Epithelial cell of esophagus (primary cell): ENCODE results near the gene TDP2.
"Not testable (repeated sequence)": the region's sequence is repeated elsewhere in the genome, so short reads cannot be mapped to it uniquely, and the experiment has no call there.

ENCODE experiments used
- DNase-seq: peaks from one replicate; pipeline ENCODE4 v3.0.0; 2010; ENCODE audit warnings: low read depth
- H3K4me3 ChIP-seq: 2 replicates; pipeline ENCODE4 v1.5.1; 2011; ENCODE audit warnings: mild to moderate bottlenecking, low read length, control low read depth
- TF ChIP-seq, protein P1 (sequence below): IDR thresholded peaks from 2 replicates; pipeline ENCODE4 v1.5.1; 2011; ENCODE audit warnings: low read depth, mild to moderate bottlenecking, low read length, control low read depth, inconsistent platforms; ENCODE audit not compliant: insufficient read depth; ENCODE audit errors: missing control alignments

Gene TDP2

GRCh38 chr6:24699521-24700359, 33.0 kb upstream of the TDP2 start:
- DNase-seq, result peak; percentile 20

DNA sequence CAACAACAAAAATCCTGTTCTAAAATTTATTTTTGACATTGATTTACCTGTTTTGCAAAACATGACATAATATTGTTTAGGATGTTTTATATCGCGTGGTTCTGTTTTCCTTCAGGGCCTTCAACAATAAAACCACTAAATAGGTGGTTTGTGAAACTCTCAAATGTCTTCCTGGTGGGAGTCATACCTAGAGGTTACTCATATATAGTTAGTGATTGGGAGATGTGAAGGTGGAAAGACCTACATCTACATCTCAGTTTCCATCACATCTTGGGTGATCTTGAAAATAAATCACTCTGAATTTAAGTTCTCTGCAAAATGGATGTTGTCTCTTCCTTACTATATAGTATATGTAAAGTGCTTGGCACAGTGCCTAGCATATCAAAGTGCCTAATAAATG, 29.4 kb upstream of the TDP2 start:
- no peak for DNase-seq
- H3K4me3 ChIP-seq, result no peak overlapping the region
- TF ChIP-seq, protein P1, sequence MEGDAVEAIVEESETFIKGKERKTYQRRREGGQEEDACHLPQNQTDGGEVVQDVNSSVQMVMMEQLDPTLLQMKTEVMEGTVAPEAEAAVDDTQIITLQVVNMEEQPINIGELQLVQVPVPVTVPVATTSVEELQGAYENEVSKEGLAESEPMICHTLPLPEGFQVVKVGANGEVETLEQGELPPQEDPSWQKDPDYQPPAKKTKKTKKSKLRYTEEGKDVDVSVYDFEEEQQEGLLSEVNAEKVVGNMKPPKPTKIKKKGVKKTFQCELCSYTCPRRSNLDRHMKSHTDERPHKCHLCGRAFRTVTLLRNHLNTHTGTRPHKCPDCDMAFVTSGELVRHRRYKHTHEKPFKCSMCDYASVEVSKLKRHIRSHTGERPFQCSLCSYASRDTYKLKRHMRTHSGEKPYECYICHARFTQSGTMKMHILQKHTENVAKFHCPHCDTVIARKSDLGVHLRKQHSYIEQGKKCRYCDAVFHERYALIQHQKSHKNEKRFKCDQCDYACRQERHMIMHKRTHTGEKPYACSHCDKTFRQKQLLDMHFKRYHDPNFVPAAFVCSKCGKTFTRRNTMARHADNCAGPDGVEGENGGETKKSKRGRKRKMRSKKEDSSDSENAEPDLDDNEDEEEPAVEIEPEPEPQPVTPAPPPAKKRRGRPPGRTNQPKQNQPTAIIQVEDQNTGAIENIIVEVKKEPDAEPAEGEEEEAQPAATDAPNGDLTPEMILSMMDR, result no peak

More at GRCh38 chr6:24699521-24700359, 33.0 kb upstream of the TDP2 start:
- H3K4me3 ChIP-seq, result no peak overlapping the region
- TF ChIP-seq, protein P1, result no peak

- TF ChIP-seq, protein P1, result peak; percentile 35
- peak; percentile 53 for DNase-seq
Measured at GRCh38 chr6:24695635-24696034, 28.9 kb upstream of the TDP2 start.

GRCh38 chr6:24694198-24694597, 27.5 kb upstream of the TDP2 start:
- H3K4me3 ChIP-seq, result no peak overlapping the region
- DNase-seq, result no peak
- TF ChIP-seq, protein P1, result no peak

More at GRCh38 chr6:24695635-24696034, 28.9 kb upstream of the TDP2 start:
- H3K4me3 ChIP-seq, result not testable (repeated sequence)

- no peak for DNase-seq
- H3K4me3 ChIP-seq, result no peak overlapping the region
- TF ChIP-seq, protein P1, result no peak
Measured at GRCh38 chr6:24692848-24693592, 26.3 kb upstream of the TDP2 start.

- no peak overlapping the region for H3K4me3 ChIP-seq
- no peak for DNase-seq
- TF ChIP-seq, protein P1, result no peak
Measured at GRCh38 chr6:24692415-24692814, 25.7 kb upstream of the TDP2 start.
